ENCODE data around the gene ARID5B. TPM values are rescaled to one million over a fixed set of nuclear protein-coding genes. Genes with fewer than 3 reads are reported as not detected.

The ARID5B gene
- total RNA-seq, 1 experiment from 2014 or later = 2.3 TPM

DNA sequence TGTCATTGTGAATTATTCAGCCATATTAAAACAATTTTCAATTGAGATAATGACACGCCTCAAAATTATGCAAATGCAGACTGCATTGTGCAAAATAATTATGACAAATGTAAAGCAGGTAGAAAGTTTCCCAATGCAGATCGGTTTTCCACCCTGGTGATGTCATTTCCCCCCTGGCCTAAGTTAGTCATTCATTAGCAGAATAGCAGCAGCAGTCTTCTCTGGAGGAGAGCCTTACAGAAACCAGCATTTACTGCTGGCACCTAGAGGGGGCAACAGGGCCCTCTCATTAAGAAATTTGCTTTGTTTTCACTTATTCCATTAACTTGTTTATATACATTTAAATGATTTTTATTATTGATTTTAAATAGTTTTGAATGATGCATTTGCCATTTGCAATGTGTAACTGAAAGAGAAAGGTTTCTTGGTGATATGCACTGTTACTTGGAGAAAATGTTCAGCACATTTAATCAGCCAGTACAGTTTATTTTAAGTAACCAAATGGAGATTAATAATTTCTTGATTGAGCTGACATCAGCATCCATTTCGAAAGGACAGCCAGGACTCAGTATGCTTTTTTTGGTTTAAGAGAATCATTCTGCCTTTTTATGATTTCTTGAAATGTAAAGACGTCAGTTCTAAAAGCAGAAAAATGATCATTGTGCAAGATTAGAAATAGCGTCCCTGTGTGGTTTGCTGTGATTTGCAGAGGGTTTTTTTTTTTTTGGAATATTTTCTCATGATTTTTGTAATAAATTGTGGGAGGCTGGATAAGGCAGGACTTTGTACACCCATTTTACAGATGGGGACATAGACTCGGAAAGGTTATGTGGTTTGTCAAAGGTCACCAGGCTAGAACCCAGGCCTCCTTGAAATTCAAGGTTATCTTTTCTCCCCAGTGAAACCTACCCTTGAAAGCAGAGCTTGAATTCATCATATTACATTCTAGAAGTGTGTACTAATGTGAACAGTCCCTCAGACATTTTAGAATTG, 3.5 kb downstream of the ARID5B start:
- DNase-seq (ENCODE audit: low spot score) = no peak
- ChIA-PET POLR2A (no interaction called here), CTCF (interaction anchor here (1.4 to 2.5 kb wide), 3 partner anchors 8 to 306 kb away, joined by 3 to 10 read pairs (median 6); no protein-coding TSS in a partner anchor)
- no peak for TF ChIP-seq NR3C1 (CRISPR knock-in tag; conservative IDR thresholded peaks at IDR 0.05; ENCODE audit: low read depth)
- TF ChIP-seq, protein P1, sequence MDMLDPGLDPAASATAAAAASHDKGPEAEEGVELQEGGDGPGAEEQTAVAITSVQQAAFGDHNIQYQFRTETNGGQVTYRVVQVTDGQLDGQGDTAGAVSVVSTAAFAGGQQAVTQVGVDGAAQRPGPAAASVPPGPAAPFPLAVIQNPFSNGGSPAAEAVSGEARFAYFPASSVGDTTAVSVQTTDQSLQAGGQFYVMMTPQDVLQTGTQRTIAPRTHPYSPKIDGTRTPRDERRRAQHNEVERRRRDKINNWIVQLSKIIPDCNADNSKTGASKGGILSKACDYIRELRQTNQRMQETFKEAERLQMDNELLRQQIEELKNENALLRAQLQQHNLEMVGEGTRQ (CRISPR knock-in tag; IDR thresholded peaks at IDR 0.05) = no peak
- TF ChIP-seq SP1 (CRISPR knock-in tag; conservative IDR thresholded peaks at IDR 0.05) = no peak
- no peak for TF ChIP-seq NR2C2 (CRISPR knock-in tag; IDR thresholded peaks at IDR 0.05)
- no peak for TF ChIP-seq TP53 (CRISPR knock-in tag; IDR thresholded peaks at IDR 0.05)
- TF ChIP-seq PRRX2 (CRISPR knock-in tag; IDR thresholded peaks at IDR 0.05) = no peak
- no peak for TF ChIP-seq ATF6 (CRISPR knock-in tag; IDR thresholded peaks at IDR 0.05)
- Mint-ChIP-seq H3K4me3 (peak overlapping the region; percentile 93), H3K36me3 (no peaks in the 10 kb centered on the region), H3K27me3 (ENCODE audit: low read depth) (peaks cover 17% of the 10 kb centered on the region), H3K27ac (no peak overlapping the region), H3K4me1 (peaks cover 12% of the 10 kb centered on the region), H3K9me3 (no peaks in the 10 kb centered on the region)
- peak; percentile 45 for ATAC-seq

GRCh38 chr10:61905837-61906561, 4.5 kb downstream of the ARID5B start:
- Mint-ChIP-seq H3K4me1 (peaks cover 12% of the 10 kb centered on the region), H3K9me3 (no peaks in the 10 kb centered on the region), H3K4me3 (no peak overlapping the region), H3K27ac (no peak overlapping the region), H3K27me3 (ENCODE audit: low read depth) (peaks cover 10% of the 10 kb centered on the region), H3K36me3 (no peaks in the 10 kb centered on the region)
- TF ChIP-seq PRRX2 (CRISPR knock-in tag; IDR thresholded peaks at IDR 0.05) (no peak), SMAD4 (CRISPR knock-in tag; IDR thresholded peaks at IDR 0.05) (no peak), ZNF121 (CRISPR knock-in tag; IDR thresholded peaks at IDR 0.05) (no peak), ZNF396 (CRISPR knock-in tag; IDR thresholded peaks at IDR 0.05; ENCODE audit: borderline replicate concordance) (no peak), ZNF219 (CRISPR knock-in tag; IDR thresholded peaks at IDR 0.05; ENCODE audit: borderline replicate concordance) (no peak), NR2C2 (CRISPR knock-in tag; IDR thresholded peaks at IDR 0.05) (no peak), RELA (CRISPR knock-in tag; IDR thresholded peaks at IDR 0.05; ENCODE audit: borderline replicate concordance) (no peak), NFATC4 (CRISPR knock-in tag; IDR thresholded peaks at IDR 0.05) (no peak)
- TF ChIP-seq, protein P1 (CRISPR knock-in tag; IDR thresholded peaks at IDR 0.05) = no peak
- TF ChIP-seq, protein P2, sequence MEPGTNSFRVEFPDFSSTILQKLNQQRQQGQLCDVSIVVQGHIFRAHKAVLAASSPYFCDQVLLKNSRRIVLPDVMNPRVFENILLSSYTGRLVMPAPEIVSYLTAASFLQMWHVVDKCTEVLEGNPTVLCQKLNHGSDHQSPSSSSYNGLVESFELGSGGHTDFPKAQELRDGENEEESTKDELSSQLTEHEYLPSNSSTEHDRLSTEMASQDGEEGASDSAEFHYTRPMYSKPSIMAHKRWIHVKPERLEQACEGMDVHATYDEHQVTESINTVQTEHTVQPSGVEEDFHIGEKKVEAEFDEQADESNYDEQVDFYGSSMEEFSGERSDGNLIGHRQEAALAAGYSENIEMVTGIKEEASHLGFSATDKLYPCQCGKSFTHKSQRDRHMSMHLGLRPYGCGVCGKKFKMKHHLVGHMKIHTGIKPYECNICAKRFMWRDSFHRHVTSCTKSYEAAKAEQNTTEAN (CRISPR knock-in tag; IDR thresholded peaks at IDR 0.05) = no peak
- TF ChIP-seq, protein P3, sequence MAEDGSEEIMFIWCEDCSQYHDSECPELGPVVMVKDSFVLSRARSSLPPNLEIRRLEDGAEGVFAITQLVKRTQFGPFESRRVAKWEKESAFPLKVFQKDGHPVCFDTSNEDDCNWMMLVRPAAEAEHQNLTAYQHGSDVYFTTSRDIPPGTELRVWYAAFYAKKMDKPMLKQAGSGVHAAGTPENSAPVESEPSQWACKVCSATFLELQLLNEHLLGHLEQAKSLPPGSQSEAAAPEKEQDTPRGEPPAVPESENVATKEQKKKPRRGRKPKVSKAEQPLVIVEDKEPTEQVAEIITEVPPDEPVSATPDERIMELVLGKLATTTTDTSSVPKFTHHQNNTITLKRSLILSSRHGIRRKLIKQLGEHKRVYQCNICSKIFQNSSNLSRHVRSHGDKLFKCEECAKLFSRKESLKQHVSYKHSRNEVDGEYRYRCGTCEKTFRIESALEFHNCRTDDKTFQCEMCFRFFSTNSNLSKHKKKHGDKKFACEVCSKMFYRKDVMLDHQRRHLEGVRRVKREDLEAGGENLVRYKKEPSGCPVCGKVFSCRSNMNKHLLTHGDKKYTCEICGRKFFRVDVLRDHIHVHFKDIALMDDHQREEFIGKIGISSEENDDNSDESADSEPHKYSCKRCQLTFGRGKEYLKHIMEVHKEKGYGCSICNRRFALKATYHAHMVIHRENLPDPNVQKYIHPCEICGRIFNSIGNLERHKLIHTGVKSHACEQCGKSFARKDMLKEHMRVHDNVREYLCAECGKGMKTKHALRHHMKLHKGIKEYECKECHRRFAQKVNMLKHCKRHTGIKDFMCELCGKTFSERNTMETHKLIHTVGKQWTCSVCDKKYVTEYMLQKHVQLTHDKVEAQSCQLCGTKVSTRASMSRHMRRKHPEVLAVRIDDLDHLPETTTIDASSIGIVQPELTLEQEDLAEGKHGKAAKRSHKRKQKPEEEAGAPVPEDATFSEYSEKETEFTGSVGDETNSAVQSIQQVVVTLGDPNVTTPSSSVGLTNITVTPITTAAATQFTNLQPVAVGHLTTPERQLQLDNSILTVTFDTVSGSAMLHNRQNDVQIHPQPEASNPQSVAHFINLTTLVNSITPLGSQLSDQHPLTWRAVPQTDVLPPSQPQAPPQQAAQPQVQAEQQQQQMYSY (CRISPR knock-in tag; IDR thresholded peaks at IDR 0.05) = no peak
- CTCF ChIA-PET = interaction anchor here (0.6 to 2.5 kb wide), 6 partner anchors 8 to 359 kb away, joined by 3 to 10 read pairs (median 6); no protein-coding TSS in a partner anchor
- POLR2A ChIA-PET = no interaction called here
- DNase-seq (ENCODE audit: low spot score) (no peak), ATAC-seq (no peak)

Data from WTC11 (cell line).